Cardiac muscle cell (in vitro differentiated cells and primary cell): ENCODE results near the gene DNAAF3. TPM values are rescaled to one million over a fixed set of nuclear protein-coding genes. Genes with fewer than 3 reads are reported as not detected.
"Not testable (repeated sequence)": the region's sequence is repeated elsewhere in the genome, so short reads cannot be mapped to it uniquely, and the experiment has no call there.

ENCODE experiments used
- DNase-seq, 2 donors: peaks; one replicate each; pipeline versions ENCODE4 v3.0.0 to v3.0.0-alpha.2; 2010 to 2017; ENCODE audit warnings: low read depth in 1 of 2, low spot score in 1 of 2
- H3K27ac ChIP-seq: fragments of 200-600 bp; sonication (generic); 2 replicates; pipeline ENCODE4 v1.5.1; 2016
- H3K27me3 ChIP-seq: fragments of 200-600 bp; sonication (generic); 2 replicates; pipeline ENCODE4 v1.6.0; 2016; ENCODE audit warnings: control low read depth
- H3K36me3 ChIP-seq: fragments of 200-600 bp; sonication (generic); 2 replicates; pipeline ENCODE4 v1.5.1; 2016; ENCODE audit warnings: control low read depth
- H3K4me1 ChIP-seq: fragments of 200-600 bp; sonication (generic); 2 replicates; pipeline ENCODE4 v1.8.1; 2017; ENCODE audit warnings: low read depth, mild to moderate bottlenecking, mixed run types
- H3K4me3 ChIP-seq: fragments of 200-600 bp; sonication (generic); 2 replicates; pipeline ENCODE4 v1.5.1; 2016; ENCODE audit warnings: mild to moderate bottlenecking
- H3K9me3 ChIP-seq: fragments of 200-600 bp; sonication (generic); 2 replicates; pipeline ENCODE4 v1.5.1; 2017; ENCODE audit warnings: low read depth, mild to moderate bottlenecking, control low read depth
- polyA plus RNA-seq: library from polyadenylated mRNA; unstranded; fragments of >200 nt; fragmentation: Nextera tagmentation; extraction: Ambion mirVana; gene quantifications from 2 replicates; pipeline ENCODE4 v1.2.1, GENCODE V29; 2016
- total RNA-seq: library from RNA; depleted of rRNA; stranded (reverse); fragments of >200 nt; gene quantifications from 2 replicates; pipeline ENCODE4 v1.2.3, GENCODE V29; 2016
- TF ChIP-seq, protein P1 (sequence below): IDR thresholded peaks from 2 replicates; pipeline ENCODE4 v1.5.1; 2012; ENCODE audit warnings: low read depth, mild to moderate bottlenecking, low read length

The DNAAF3 gene
- total and polyA plus RNA-seq, 2 experiments from 2014 or later: 3.5 to 14.3 TPM

DNA sequence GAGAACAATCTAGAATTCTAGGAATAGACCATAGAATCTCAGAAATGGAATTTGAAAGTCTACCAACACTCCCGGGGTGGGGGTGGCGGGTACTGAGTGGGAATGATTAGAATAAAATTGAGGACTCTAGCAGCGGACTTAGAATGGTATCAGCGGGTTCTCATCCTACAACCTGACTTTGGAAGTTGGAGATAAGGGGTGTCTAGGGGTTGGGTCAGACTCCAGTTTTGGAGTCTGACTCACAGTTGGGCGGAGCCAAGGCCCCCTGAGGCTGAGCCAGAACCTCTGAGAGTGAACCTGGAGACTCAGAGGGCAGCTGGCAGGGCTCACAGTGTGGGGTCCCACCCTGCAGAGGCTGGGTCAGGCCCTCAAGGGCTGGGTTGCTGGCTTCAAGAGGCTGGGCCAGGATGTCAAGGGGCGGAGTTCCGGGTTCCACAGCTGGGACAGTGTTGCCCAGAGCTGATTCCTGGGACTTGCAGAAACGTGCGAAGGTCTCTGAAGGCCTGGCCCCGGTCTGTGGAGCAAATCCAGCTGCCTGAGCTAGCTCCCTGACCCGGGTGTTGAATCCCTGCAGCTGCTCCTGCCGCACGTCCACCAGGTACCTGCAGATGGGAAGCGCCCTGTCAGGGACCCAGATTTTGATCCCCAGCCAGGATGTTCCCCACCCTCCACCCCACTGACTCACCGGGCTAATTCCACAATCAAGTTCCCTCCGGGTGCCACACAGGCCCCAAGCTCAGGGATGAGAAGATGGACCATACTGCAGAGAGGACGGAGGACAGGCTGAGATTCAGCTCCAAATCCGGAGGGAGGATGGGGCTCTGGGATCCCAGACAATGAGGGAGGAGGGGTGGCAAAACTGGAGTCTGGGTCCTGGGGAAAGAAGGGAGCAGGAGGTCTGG lies 7.3 kb downstream of the DNAAF3 start:
- H3K4me3 ChIP-seq: no peak overlapping the region
- no peaks in the 10 kb centered on the region for H3K9me3 ChIP-seq
- TF ChIP-seq, protein P1, sequence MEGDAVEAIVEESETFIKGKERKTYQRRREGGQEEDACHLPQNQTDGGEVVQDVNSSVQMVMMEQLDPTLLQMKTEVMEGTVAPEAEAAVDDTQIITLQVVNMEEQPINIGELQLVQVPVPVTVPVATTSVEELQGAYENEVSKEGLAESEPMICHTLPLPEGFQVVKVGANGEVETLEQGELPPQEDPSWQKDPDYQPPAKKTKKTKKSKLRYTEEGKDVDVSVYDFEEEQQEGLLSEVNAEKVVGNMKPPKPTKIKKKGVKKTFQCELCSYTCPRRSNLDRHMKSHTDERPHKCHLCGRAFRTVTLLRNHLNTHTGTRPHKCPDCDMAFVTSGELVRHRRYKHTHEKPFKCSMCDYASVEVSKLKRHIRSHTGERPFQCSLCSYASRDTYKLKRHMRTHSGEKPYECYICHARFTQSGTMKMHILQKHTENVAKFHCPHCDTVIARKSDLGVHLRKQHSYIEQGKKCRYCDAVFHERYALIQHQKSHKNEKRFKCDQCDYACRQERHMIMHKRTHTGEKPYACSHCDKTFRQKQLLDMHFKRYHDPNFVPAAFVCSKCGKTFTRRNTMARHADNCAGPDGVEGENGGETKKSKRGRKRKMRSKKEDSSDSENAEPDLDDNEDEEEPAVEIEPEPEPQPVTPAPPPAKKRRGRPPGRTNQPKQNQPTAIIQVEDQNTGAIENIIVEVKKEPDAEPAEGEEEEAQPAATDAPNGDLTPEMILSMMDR: no peak
- H3K4me1 ChIP-seq: peaks cover 15% of the 10 kb centered on the region
- H3K27me3 ChIP-seq: peaks cover 22% of the 10 kb centered on the region
- H3K36me3 ChIP-seq: no peaks in the 10 kb centered on the region
- DNase-seq: peak; percentile 51 to 70
- H3K27ac ChIP-seq: peak overlapping the region; percentile 48

DNA sequence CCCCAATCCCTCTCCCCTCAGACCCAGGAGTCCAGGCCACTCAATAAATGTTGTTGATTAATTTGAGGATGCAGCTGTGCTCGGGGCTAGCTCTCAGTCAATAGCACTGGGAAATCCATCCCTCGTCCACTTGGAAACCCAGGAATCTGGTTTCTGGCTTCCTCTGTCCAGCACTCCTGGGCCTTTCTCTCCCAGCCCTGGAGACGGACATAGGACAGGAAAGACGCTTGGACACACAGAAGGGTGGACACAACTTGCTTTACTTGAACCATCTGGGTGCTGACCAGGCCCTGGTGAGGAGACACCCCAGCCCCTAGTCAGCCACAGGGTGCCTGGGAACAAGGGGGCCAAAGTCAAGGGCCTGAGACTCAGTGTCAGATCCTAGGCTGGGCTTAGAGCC lies 8.0 kb downstream of the DNAAF3 start:
- peaks cover 15% of the 10 kb centered on the region for H3K4me1 ChIP-seq
- H3K27me3 ChIP-seq: peaks cover 22% of the 10 kb centered on the region

DNA sequence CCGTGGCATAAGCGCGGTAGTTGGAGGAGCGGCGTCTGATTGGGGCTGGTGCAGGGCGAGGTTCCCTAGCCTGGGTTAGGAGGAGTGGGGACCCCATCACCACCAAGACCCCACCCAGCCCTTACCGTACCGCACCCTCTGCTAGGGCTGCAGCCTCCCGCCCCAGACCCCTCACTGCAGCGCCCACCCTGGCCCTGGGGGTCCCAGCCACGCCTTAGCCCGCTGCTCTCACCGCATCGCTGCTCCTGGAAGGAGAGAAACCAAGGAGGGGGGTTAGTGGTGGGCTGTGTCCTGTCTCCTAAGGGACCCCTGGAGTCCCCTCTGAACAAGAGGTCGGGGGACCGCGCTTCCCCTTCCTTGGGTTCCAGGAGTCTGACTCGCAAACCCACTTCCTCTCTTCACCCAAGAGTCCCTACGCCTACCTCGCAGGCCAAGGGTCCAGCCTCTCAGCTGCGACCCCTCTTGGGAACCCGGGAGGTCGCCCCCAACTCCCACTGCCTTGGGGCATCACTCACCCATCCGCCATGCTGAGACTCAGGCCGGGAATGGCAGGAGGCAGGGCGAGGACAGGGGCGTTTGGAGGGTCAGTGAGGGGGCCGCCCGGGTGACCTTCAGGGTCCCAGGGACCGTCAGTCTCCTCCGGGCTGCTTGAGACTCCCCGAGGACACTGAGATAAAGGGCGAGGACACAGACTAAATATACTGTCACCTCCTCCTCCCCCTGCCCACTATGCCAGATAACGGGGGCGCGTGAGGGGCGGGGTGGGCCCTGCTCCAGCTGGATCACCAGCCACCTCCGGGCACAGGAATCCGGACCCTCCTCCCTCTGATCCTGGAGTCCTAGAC lies 9.1 kb downstream of the DNAAF3 start, which contains the start of gene TNNI3:
Gene TNNI3 (minus strand): TSS at position 669 of the 845 bp plus-strand sequence. CDS start 143 bp downstream, at position 526.
- DNase-seq: no peak
- Histone ChIP-seq H3K27ac (peak within 1 kb of the TSS; percentile 48), H3K36me3 (no peaks in the 10 kb centered on the region), H3K4me3 (peak within 1 kb of the TSS; percentile 34), H3K27me3 (peaks cover 17% of the 10 kb centered on the region), H3K9me3 (no peaks in the 10 kb centered on the region), H3K4me1 (peaks cover 15% of the 10 kb centered on the region)
- TF ChIP-seq, protein P1: no peak

More for the DNA sequence above, 8.0 kb downstream of the DNAAF3 start:
- H3K4me3 ChIP-seq: no peak overlapping the region
- no peaks in the 10 kb centered on the region for H3K9me3 ChIP-seq
- TF ChIP-seq, protein P1: no peak
- H3K36me3 ChIP-seq: no peaks in the 10 kb centered on the region
- peak overlapping the region; percentile 48 for H3K27ac ChIP-seq
- no peak for DNase-seq

DNA sequence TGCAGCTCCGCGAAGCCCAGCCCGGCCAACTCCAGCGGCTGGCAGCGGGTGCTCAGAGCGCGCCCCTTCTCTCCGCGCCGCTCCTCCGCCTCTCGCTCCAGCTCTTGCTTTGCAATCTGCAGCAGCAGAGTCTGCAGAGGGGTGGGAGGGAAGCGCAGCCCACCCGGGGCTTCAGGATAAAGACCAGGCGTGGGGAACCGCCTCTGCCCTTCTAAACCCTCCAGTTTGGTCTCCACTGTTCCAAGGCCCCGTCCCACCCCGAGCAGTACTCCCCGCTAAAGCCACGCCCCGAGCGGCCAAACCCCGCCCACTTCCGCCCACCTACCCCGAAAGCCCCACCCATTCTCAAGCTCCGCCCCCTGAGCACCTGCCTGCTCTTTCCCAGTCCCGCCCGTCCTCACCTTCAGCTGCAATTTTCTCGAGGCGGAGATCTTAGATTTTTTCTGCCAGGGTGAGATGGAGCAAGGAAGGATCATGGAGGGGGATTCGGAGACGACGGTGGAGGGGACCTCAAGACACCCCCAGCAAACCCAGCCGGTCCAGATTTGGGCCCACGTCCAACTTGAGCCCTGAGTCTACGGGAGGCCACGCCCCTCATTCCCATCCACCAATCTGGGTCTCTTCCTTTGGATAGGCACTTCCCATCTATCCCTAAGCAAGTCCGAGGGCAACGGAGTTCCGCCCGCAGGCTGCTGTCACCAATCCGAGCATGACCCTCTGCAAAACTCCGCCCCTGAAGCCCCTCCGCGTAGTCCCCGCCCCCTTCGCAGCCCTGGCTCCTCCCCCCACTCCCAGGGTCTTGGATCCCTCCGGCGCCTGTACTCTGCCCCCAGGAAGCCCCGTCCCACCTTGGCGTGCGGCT lies 10.0 kb downstream of the DNAAF3 start:
- Histone ChIP-seq H3K9me3 (no peaks in the 10 kb centered on the region), H3K36me3 (no peaks in the 10 kb centered on the region), H3K4me3 (peak overlapping the region; percentile 34), H3K27me3 (peaks cover 8% of the 10 kb centered on the region), H3K4me1 (peaks cover 15% of the 10 kb centered on the region), H3K27ac (no peak overlapping the region)
- peak; percentile 43 to 87 for DNase-seq
- TF ChIP-seq, protein P1: no peak

DNA sequence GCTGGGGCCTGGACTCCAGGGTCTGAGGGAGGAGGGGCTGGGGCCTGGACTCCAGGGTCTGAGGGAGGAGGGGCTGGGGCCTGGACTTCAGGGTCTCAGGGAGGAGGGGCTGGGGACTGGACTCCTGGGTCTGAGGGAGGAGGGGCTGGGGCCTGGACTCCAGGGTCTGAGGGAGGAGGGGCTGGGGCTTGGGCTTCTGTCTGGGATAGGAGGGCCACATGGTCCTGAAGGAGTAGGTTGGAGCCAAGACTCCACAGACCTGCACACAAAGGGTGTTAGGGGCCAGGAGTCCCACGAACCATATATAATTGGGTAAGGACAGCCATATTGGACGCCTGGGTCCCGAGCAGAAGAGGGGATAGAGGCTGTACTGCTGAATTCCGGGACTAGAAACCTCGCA lies 10.6 kb downstream of the DNAAF3 start:
- DNase-seq, H3K9me3 ChIP-seq, H3K27me3 ChIP-seq, H3K36me3 ChIP-seq, H3K27ac ChIP-seq: not testable (repeated sequence)
- H3K4me3 ChIP-seq: peak overlapping the region; percentile 34
- H3K4me1 ChIP-seq: peaks cover 15% of the 10 kb centered on the region
